ENCODE results near the gene DTNBP1. TPM values are rescaled to one million over a fixed set of nuclear protein-coding genes. Genes with fewer than 3 reads are reported as not detected.

The DTNBP1 gene
- total RNA-seq, 1 donor from 2014 or later = 22.4 TPM

- DNase-seq (ENCODE audit: low spot score) = no peak
Observed at GRCh38 chr6:15481390-15482291, 181.2 kb downstream of the DTNBP1 start.

DNA sequence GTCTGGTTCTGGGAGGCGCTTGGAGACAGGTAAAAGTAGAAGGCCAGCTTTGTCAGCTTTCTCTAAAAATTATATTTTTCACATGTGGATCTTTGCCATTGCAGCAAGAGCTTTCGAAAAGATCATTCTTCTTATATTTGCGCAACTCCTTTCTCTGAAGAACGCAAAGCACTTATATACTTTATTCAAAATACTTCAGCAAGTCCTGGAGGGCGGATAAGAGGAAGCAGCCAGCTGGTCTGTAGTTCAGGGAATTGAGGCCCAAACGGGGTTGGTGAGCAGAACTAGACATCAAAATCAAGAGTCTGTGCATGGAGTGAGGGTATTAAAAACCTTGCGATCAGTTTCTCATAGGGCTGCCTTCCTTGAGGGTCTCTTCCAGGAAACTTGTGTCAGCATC lies 182.3 kb downstream of the DTNBP1 start:
- no peak for DNase-seq (ENCODE audit: low spot score)

GRCh38 chr6:15479761-15480160 lies 183.1 kb downstream of the DTNBP1 start:
- no peak for DNase-seq (ENCODE audit: low spot score)

DNA sequence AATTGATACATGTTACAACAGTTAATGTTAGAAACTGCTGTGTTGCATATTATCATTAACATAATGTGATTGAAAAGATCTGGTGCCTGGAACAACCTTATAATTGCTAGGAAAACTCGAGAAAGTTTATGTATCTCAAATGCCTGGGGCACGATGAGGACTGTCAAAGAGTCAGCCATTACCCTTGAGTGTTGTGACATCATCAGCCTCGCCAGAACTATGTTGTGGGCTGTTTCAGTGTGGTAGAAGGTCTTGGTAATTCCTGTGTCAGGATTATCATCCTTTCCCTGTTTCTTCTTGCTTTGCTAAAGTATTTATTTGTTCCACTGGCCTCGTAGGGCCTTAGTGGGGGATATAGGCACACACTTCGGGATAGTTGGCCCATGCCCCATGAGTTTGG lies 185.1 kb downstream of the DTNBP1 start:
- no peak for DNase-seq (ENCODE audit: low spot score)

- no peak for DNase-seq (ENCODE audit: low spot score)
Observed at GRCh38 chr6:15476631-15477380, 186.0 kb downstream of the DTNBP1 start.

DNA sequence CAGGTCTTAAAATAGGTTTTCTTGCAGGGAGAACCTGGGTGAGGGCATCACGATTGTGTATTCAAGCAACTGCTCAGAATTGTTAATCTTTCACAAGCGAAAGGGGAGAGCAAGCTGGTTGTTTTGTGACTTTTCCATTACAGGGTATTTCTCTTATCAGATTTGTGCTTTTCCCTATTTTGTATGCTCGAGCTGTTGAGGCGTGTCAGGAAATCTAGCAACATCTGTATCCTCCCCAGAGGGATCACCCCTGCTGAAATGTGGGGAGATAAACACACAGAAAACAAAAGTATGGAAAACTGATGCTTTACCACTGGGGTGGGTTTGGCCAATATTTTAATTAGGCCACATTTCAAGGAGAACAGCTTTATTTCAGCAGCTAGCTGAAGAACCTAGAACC lies 187.0 kb downstream of the DTNBP1 start:
- DNase-seq (ENCODE audit: low spot score) = no peak

GRCh38 chr6:15475261-15475660 lies 187.6 kb downstream of the DTNBP1 start:
- DNase-seq (ENCODE audit: low spot score) = no peak

- no peak for DNase-seq (ENCODE audit: low spot score)
Observed at GRCh38 chr6:15474196-15474595, 188.6 kb downstream of the DTNBP1 start.

- no peak for DNase-seq (ENCODE audit: low spot score)
Observed at GRCh38 chr6:15473741-15474161, 189.1 kb downstream of the DTNBP1 start.

- no peak for DNase-seq (ENCODE audit: low spot score)
Observed at GRCh38 chr6:15473174-15473573, 189.7 kb downstream of the DTNBP1 start.
